ENCODE results near the gene MESD. TPM values are rescaled to one million over a fixed set of nuclear protein-coding genes. Genes with fewer than 3 reads are reported as not detected.

MESD gene
- total and polyA plus RNA-seq, 2 of the 4 experiments (the other 2 are of a cell fraction): 10.0 to 14.0 TPM

- POLR2A ChIA-PET (ENCODE audit: unreplicated experiment): no interaction called here
- H3K36me3 ChIP-seq (ENCODE audit: control insufficient read depth, insufficient read depth, low read length): no peaks in the 10 kb centered on the region
- H4K5ac ChIP-seq (ENCODE audit: low read depth, low read length): no peak overlapping the region
- intact Hi-C loops (cut with micrococcal nuclease): no loop called here
- H3K4me3 ChIP-seq (ENCODE audit: insufficient read depth, low read depth, low read length): no peak overlapping the region
- ATAC-seq (ENCODE audit: low read depth) (no peak), DNase-seq (no peak)
- H3K9ac ChIP-seq (ENCODE audit: low read depth, low read length): no peak overlapping the region
- no peaks in the 10 kb centered on the region for H3K9me3 ChIP-seq (ENCODE audit: control insufficient read depth, insufficient read depth, low read length)
- H2AK9ac ChIP-seq (replicated peaks; ENCODE audit: low read depth, low read length, poor library complexity): no peak overlapping the region
- no peak overlapping the region for H2BK5ac ChIP-seq (ENCODE audit: low read depth, low read length, poor library complexity, severe bottlenecking)
- H3K79me1 ChIP-seq (ENCODE audit: low read depth in 1 of 2, low read length in 2 of 2): peaks cover 5 to 42% of the 10 kb centered on the region in 2 experiments
- H3K4me1 ChIP-seq (ENCODE audit: control insufficient read depth, insufficient read depth, low read length): no peaks in the 10 kb centered on the region
- no peak overlapping the region for H3K56ac ChIP-seq (ENCODE audit: extremely low read depth, insufficient read depth, low read length)
- CTCF ChIA-PET: no interaction called here
- no peak overlapping the region for H3K4ac ChIP-seq (ENCODE audit: low read depth, low read length)
- BruUV-seq (replicated peaks): no TSS peak
- no peak overlapping the region for H3K27ac ChIP-seq (ENCODE audit: insufficient read depth, low read length)
- in situ Hi-C loops (cut with MboI; ENCODE audit: low sequenced_read_pairs): no loop called here
- peaks cover under 1% of the 10 kb centered on the region; the same call in 1 of the 2 replicates for H3K9me1 ChIP-seq (ENCODE audit: insufficient read depth, low read length)
- no peak overlapping the region for H2AK5ac ChIP-seq (ENCODE audit: low read depth, low read length)
- no peak overlapping the region for H2BK15ac ChIP-seq (ENCODE audit: low read depth, low read length)
- no peaks in the 10 kb centered on the region for H3K27me3 ChIP-seq (ENCODE audit: control insufficient read depth, insufficient read depth, low read length)
- H4K91ac ChIP-seq (ENCODE audit: insufficient read depth, low read depth, low read length): no peak overlapping the region
- no peak overlapping the region for H2AFZ ChIP-seq (replicated peaks; ENCODE audit: low read length, poor library complexity)
- no peak overlapping the region for H2BK20ac ChIP-seq (ENCODE audit: low read depth, low read length)
- TF ChIP-seq MXI1 (IDR thresholded peaks at IDR 0.05; ENCODE audit: borderline replicate concordance, low read depth, low read length): no peak
- TF ChIP-seq BHLHE40 (IDR thresholded peaks at IDR 0.05; ENCODE audit: low read depth, low read length): no peak
- no peak for TF ChIP-seq RFX5 (IDR thresholded peaks at IDR 0.05; ENCODE audit: low read depth, low read length)
- no peak for TF ChIP-seq ELK1 (IDR thresholded peaks at IDR 0.05; ENCODE audit: borderline replicate concordance, low read depth, low read length)
- TF ChIP-seq, protein P1, sequence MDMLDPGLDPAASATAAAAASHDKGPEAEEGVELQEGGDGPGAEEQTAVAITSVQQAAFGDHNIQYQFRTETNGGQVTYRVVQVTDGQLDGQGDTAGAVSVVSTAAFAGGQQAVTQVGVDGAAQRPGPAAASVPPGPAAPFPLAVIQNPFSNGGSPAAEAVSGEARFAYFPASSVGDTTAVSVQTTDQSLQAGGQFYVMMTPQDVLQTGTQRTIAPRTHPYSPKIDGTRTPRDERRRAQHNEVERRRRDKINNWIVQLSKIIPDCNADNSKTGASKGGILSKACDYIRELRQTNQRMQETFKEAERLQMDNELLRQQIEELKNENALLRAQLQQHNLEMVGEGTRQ (IDR thresholded peaks at IDR 0.05; ENCODE audit: low read depth, low read length): no peak
- TF ChIP-seq NFE2L2 (IDR thresholded peaks at IDR 0.05; ENCODE audit: low read depth, low read length): no peak
- no peak for TF ChIP-seq RAD21 (IDR thresholded peaks at IDR 0.05; ENCODE audit: low read length)
- no peak for TF ChIP-seq MAFK (IDR thresholded peaks at IDR 0.05; ENCODE audit: low read depth, low read length)
- TF ChIP-seq POLR2A (IDR thresholded peaks at IDR 0.05; ENCODE audit: low read depth, low read length): no peak
- no peak overlapping the region for H3K18ac ChIP-seq (ENCODE audit: low read depth, low read length)
- H4K8ac ChIP-seq (ENCODE audit: low read depth in 2 of 2, low read length in 2 of 2): no peak overlapping the region
- WGBS, 2 experiments (ENCODE audit: extremely low coverage in 2 of 2, insufficient read length in 1 of 2): no CpG with 5 or more reads among the region's 2 CpGs
- H4K20me1 ChIP-seq (ENCODE audit: insufficient read depth, low read length): 0 out of 2 replicates have a peak, but pooled peaks cover 2% of the 10 kb centered on the region
- H3K23ac ChIP-seq (ENCODE audit: low read depth, low read length): no peak overlapping the region; the same call in 1 of the 2 replicates
- no peak overlapping the region for H3K4me2 ChIP-seq (ENCODE audit: low read depth, low read length)
- no peak overlapping the region for H2BK120ac ChIP-seq (ENCODE audit: low read depth, low read length)
- dilution Hi-C loops (cut with HindIII; ENCODE audit: low sequenced_read_pairs, unreplicated experiment): no loop called here
- H3K14ac ChIP-seq (replicated peaks; ENCODE audit: low read depth, low read length): no peak overlapping the region
Measured at GRCh38 chr15:81012588-81012987, 23.0 kb upstream of the MESD start.

All from IMR-90 (cell line).